GM18520 (cell line): ENCODE data around the gene ZNRF3.
"Not testable (repeated sequence)": the region's sequence is repeated elsewhere in the genome, so short reads cannot be mapped to it uniquely, and the experiment has no call there.

Experiments
- ATAC-seq: cut with Tn5 transposase; IDR thresholded peaks from one replicate; pipeline ENCODE4 v1.9.1; 2021; ENCODE audit not compliant: unreplicated experiment

Gene ZNRF3

DNA sequence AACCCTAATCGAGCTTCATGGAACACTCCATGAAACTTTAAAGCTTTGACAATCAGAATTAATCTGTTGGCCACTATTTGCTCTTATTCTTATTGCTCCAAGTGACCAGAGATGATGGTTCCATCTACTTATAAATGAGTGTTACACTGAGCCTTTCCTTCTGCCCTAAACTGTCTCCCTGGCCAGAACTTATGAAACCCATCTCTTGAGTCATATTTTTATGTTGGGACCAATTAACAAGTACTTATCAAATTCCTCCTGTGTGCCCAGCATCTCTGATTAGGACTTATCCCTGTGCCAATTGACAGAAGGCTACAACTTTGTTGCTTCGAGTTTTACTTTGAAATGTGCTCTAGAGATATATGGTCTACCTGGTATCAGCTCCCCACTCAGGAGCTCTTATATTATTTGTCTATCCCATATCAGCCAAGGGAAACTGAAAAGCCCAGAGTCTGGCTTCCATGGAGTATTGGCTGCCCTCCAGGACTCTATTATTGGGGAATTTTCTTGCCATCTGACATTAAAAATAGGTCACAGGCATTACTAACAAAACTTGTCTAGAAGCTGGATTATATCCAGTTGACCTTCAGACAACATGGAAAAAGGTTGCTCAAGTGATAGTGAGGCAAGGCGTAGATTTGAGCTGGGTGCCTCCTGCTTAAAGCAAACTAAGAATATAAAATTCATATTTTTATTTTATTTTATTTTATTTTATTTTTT lies 198.3 kb downstream of the ZNRF3 start:
- ATAC-seq: no peak

DNA sequence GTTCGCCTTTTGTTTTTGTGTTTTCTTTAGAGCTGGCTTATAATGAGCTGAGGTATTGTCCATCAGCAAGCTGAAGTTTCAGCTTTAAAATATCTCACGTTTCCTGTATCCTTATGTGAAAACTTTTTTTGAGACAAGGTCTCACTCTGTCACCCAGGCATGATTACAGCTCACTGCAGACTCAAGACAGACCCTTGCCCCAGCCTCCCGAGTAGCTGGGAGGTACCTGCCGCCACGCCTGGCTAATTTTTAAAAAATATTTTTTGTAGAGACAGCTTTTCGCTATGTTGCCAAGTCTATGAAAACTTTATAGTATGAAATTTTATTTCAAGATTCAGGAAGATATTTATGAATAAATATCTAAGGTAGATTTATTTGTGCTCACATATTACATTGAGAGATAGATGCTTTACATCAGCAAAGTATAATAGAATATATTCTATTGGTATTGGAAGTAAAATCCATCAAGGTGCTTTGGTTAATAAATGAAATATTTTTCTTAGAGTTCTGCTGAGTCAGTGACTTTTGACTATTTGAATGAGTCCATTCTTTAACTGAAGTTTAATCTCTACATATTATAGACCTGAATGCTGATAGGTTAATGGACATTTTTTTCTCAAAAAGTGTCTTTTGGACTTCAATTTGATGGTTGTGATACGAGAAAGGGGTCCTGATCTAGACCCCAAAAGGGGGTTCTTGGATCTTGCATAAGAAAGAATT lies 199.6 kb downstream of the ZNRF3 start:
- no peak for ATAC-seq

DNA sequence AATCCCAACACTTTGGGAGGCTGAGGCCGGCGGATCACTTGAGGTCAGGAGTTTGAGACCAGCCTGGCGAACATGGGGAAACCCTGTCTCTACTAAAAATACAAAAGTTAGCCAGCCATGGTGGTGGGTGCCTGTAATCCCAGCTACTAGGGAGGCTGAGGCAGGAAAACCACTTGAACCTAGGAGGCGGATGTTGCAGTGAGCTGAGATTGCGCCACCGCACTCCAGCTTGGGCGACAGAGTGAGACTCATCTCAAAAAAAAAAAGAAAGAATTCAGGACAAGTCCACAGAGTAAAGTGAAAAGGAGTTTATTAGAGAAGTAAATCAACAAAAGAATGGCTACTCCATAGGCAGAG lies 200.2 kb downstream of the ZNRF3 start:
- ATAC-seq: not testable (repeated sequence)

DNA sequence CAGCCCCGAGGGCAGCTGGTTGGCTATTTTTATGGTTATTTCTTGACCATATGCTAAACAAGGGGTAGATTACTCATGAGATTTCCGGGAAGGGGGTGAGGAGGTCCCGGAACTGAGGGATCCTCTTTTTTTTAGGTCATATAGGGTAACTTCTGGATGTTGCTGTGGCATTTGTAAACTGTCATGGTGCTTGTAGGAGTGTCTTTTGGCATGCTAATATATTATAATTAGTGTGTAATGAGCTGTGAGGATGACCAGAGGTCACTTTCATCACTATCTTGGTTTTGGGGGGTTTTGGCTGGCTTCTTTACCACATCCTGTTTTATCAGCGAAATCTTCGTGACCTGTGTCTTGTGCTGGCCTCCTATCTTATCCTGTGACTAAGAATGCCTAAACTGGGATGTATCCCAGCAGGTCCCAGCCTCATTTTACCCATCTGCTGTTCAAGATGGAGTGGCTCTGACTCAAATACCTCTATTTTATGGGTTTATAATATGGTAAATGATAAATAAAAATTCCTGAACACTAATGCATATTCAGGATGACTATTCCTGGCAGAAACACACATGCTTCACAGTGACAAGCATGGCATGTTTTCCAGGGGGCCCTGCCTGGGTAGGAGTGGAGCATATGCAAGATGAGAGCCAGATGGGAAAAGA lies 200.7 kb downstream of the ZNRF3 start:
- no peak for ATAC-seq

DNA sequence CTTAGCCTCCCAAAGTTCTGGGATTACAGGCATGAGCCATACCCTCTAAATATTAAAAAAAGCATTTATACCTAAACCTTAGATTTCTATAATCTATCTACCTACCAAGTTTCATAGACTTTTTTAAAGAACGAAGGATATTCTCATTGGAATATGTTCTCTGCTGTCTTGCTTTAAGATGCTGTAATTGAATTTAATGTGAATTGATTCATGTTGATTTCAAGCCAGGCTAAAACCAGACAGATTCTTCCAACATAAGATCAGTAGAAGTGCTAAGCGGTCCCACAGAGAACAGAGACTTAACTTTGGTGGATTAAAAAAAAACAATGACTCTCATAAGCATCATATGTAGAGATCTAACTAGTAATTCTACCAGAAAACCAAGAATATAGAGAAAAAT lies 203.6 kb downstream of the ZNRF3 start:
- no peak for ATAC-seq

DNA sequence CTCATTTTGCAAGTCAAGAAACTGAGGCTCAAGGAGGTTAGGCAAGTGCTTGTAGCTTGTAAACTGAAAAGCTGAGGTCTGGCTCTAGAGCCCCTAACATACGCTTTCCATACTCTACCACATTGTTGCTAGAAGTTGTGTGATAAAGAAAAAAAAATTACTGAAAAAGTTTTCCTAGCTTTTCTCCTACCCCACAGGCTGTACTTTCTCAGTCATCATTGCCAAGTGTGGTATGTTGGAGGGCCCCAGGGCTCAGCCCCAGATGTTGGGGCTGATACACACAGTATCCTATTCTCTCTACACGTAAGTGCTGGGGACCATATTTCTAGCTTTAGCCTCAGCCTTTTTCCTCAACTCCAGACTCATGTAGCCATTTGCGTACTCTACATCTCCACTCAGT lies 205.4 kb downstream of the ZNRF3 start:
- no peak for ATAC-seq

DNA sequence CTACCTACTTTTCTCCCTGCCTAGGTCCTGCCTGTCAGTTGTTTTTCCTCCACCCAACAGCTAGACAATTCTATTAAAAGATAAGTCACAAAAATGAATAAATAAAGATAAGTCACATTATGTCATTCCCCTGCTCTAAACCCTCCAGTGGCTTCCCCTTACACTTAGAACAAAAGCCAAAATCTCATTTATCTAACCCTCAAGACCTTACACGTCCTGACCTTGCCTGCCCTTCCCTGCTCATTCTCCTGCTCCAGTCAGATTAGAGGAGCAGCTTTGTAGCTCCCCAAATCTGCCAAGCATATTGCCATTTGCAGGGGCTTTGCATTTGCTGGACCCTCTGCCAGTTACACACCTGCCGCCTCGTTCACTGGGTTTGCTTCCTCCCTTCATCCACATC lies 206.1 kb downstream of the ZNRF3 start:
- no peak for ATAC-seq

DNA sequence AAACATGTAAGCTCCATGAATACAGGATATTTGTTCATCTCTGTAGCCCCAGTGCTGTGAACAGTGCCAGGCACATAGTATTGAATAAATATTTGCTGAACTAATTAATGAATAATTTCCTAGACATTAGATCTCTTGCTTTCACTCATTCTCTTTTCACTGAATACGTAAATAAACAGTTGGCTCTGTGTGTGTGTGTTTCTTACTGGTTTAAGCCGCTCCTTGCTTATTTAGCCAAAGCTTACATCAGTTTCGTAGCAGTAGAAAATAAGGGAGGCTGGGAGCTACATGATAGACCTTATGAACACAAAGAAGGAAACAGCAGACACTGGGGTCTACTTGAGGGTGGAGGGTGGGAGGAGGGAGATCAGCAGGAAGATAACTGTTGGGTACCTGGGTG lies 206.7 kb downstream of the ZNRF3 start:
- no peak for ATAC-seq

DNA sequence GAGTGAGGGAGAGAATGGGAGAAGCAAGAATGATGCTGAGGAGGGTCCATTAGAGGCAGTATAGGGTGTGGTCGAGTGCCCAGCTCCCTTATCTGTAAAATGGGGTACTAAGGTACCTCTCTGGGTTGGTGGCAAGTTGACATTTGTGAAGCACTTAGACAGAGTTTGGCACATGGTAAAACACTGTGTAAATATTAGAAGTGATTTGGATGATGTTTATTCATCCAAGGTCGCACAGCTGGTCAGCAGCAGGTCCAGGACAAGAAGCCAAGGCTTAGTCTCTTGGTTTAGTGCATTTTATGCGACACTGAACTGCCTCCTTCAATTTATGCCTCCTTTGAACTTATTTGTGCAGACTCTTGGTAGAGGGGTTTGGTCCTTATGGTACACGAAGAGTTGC lies 208.9 kb downstream of the ZNRF3 start:
- no peak for ATAC-seq

DNA sequence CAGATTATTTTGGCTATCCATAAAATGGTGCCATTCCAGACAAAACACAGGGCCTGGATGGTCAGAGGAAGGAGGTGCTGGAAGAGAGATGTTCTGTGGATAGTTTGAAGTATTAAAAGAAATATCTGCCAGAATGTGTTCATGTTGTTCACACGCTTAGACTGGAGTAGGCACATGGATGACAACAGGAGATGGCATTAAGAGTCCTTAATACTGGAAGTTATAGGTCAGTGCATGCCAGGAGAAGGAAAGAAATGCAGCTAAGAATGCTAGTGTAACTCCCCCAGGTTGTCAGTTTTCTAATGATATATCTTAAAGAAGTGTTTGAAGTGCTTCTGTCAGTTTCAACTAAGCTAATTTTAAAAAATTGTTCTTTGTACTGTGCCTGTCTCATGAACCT lies 209.7 kb downstream of the ZNRF3 start:
- no peak for ATAC-seq

DNA sequence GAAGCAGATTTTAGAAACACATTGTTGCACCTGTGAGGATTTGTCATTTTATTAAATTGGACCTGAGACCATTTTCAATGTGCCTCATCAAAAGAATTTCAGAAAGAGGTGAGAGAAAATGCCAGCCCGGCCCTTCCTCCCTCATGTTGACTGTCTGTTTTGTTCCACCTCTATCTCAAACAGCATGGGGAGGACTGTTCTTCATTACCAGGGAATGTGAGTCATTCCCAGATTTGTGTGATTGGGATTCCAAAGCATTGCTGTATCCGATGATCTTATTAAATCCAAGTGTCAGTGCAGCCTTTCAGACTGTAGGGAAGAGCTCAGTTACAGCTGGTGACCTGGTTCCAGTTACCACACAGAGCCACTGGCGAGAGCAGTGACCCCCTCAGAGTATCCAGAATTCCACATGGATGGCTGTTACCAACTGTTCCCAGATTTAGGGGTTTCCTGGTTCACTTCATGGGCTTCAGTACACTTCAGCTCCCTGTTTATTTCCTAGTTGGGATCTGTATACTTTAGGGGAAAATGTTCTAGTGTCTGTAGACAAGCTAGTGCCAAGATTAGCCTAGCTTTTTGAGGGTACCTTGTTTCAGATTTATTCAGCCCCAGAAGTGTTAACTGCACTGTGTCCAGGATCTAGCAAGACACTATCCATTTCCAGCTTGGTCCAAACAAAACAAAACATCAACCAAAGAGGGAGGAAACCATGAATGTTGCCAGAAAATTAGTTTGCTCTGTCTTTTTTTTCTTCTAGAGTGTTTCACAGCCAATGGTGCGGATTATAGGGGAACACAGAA lies 210.3 kb downstream of the ZNRF3 start:
- no peak for ATAC-seq

DNA sequence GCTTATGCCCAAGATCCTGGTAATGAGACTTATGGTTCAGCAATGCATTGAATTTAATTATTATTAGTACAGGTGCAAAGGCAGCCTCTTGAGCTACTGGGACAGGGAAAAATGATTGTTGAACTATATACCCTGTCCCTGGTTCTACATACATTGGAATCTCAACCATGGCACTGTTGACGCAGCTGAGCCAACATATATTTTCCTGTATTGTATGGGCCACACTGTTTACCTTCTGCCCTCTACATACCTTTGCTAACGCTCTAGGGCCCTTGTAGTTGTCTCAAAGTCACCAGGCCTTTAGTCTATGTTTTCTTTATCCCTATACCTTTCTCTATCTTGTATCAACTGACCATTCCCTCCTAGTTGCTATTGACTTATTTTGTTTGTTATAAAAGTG lies 212.1 kb downstream of the ZNRF3 start:
- ATAC-seq: no peak

DNA sequence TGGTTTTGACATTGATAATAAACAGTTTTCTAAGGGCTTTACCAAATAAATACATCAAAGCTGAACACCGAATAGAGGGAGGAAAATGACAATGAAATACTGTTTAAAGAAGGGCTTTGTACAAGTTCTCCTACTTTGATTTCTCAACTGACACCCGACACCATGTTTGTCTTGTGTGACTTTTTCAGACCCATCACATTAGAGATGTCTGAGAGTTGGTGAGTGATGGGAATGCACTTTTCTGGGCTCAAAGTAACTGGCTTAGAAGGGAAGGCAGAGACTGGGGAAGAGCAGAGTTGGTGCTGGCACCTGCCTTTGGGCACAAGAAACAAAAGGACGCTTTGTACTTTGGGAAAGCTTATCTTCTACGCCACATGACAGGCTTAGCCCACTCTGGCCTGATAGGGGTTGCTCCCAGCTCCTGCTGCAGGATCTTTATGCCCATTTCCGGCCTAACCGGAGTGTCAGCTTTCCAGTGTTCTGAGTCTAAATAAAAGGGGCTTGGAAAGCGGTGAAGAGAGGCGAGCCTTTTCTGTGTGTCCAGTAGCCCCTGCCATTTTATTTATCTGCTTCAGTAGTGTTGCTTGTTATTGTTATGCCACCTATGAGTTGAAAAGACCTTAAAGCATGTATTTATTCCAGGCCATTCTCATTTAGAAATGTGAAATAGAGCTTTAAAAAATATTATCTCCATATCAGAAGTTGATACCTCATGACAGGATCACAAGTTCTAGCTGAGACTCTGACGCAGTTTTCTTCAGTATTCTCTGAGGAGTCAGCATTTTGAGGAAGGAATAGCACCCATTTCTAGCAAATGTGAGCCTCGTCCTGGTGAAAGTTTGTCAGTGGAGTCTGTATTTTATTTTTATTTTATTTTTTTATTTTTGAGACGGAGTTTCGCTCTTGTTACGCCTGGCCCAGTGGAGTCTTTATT lies 213.6 kb downstream of the ZNRF3 start:
- no peak for ATAC-seq

DNA sequence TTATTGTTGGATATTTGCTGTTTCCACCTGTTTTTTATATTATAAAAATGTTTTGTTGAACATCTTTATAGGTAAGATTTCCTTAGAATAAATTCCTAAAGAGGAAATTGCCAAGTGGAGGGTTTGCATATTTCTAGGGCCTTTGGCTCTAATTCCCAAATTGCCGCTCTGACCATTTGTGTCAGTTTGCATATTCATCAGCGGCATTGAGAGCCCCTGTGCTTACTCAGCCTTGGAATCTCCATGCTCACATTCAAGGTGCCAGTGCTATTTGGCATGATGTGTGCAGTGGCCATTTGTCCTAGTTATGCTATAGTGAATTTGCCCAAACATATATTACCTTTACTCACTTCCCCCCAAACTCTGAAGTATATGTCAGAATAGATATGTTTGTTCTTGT lies 214.9 kb downstream of the ZNRF3 start:
- no peak for ATAC-seq

DNA sequence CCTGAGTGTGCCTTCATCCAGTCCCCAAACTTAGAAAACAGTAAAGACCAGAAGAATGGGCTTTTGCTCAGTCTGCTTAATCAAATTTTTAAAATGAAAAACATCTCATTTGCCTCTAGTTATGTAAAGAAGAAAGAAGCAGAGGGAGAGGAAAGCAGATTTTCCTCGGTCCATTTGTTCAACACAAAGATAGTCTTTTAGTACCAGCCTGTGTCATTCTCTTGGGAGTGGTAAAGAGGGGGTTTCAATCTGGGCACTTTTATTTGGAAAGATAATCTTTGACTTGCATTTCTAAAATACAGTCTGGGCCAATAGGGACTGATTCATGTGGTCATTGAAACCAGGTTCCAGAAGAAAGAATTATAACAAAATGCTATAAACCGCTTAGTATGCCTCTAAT lies 218.9 kb downstream of the ZNRF3 start:
- no peak for ATAC-seq

DNA sequence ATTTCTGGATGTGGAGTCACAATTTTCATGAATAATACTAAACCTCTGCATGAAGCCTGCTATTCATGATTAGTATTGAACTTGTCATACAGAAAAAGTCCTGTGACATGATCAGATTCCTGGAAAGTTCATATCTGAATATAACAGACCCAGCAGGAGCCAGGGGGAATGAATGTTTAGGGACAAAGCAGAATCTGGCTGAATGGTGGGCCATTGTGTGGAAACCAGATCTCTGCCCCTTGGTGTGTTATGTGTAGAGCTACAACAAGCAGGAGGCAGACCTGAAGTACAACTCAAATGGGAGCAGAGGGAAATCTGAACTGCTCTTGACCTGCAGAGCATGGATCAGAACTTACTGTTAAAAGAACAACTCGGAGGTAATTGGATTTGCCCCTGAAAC lies 219.7 kb downstream of the ZNRF3 start:
- ATAC-seq: no peak

DNA sequence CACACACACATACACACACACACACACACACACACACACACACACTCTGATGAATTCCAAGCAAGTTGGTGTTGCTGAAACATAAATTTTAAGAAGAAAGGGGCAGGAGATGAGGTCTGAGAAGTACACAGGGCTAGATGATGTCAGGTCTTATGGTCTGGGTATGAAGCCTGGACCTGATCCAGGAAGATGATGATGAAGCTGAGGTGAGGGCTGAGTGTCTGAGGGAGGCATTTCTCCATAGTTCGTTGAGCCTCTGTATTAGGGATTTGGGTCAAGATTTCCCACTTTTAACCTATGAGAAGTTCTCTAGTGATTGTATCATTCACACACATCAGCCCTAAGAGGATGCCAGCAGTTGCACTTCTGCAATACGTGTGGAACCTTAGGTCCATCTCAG lies 222.1 kb downstream of the ZNRF3 start:
- no peak for ATAC-seq

DNA sequence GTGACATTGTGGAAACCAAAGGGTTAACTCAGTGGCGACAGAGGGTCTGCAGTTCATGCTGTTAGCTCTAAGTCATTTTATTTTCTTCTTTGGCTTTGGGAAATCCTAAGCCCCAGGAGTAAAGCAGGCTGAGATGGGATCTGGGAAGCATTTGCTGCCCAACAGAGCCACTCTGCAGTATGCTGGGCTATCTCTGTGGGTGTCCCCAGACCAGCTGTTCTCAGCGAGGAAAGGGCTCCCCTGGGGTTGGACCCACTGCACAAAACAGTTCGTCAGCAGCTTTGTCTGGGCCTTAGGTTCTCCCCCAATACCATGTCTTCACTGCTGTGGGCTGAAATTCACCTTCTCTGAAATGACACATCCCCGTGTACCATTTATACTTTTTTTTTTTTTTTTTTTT lies 223.5 kb downstream of the ZNRF3 start:
- no peak for ATAC-seq
